HEK293 (cell line): Measurements from ENCODE around the gene DPP6.
"Not testable (repeated sequence)": the region's sequence is repeated elsewhere in the genome, so short reads cannot be mapped to it uniquely, and the experiment has no call there.

ENCODE experiments used
- CTCF ChIA-PET: fragments of 350-600 bp; formaldehyde crosslinking; extraction: SDS; loops from one replicate; lab custom pipeline; 2021; ENCODE audit warnings: antibody characterized with exemption; lab: Yijun Ruan, JAX
- POLR2A ChIA-PET: fragments of 300-600 bp; formaldehyde crosslinking; extraction: SDS; loops from one replicate; lab custom pipeline; 2020; ENCODE audit warnings: antibody characterized with exemption, inconsistent platforms; lab: Yijun Ruan, JAX
- H3K27ac ChIP-seq: fragments of 200-500 bp; sonication (Bioruptor generic); 2 replicates; pipeline ENCODE4 v1.5.1; 2014; ENCODE audit warnings: low read depth, low read length, control low read depth, inconsistent platforms; ENCODE audit errors: extremely low read depth
- H3K36me3 ChIP-seq, 2 experiments: fragments of 200-500 bp in 1 of 2; sonication (Bioruptor generic) in 1 of 2; 1 replicate in 1 of 2; 2 replicates in 1 of 2; pipeline ENCODE4 v1.5.1; 2014 to 2017; ENCODE audit warnings: inconsistent platforms in 2 of 2, low read length in 2 of 2; ENCODE audit not compliant: control insufficient read depth in 2 of 2, insufficient read depth in 1 of 2
- H3K4me1 ChIP-seq: fragments of 200-500 bp; sonication (Bioruptor generic); 2 replicates; pipeline ENCODE4 v1.5.1; 2014; ENCODE audit warnings: mild to moderate bottlenecking, low read length, inconsistent platforms; ENCODE audit not compliant: control insufficient read depth, insufficient read depth
- H3K4me3 ChIP-seq: 2 replicates; pipeline ENCODE4 v1.5.1; 2011; ENCODE audit warnings: low read depth, mild to moderate bottlenecking, control low read depth, low read length, moderate library complexity
- H3K9me3 ChIP-seq: fragments of 200-500 bp; sonication (Bioruptor generic); 2 replicates; pipeline ENCODE4 v1.5.1; 2014; ENCODE audit warnings: low read depth, low read length, inconsistent platforms; ENCODE audit not compliant: control insufficient read depth, insufficient read depth
- GLI2 ChIP-seq: fragments of 450-650 bp; formaldehyde crosslinking; IDR thresholded peaks from 2 replicates; pipeline ENCODE4; 2017; ENCODE audit warnings: missing biosample characterization, missing genetic modification characterization, low read depth, borderline replicate concordance
- GLI4 ChIP-seq: fragments of 450-650 bp; formaldehyde crosslinking; IDR thresholded peaks from 2 replicates; pipeline ENCODE4 v1.5.1; 2016; ENCODE audit warnings: missing biosample characterization, missing genetic modification characterization
- IKZF3 ChIP-seq: fragments of 450-650 bp; IDR thresholded peaks from 2 replicates; pipeline ENCODE4 v1.5.0; 2018; ENCODE audit warnings: missing biosample characterization, mild to moderate bottlenecking, missing genetic modification characterization, moderate library complexity
- KLF16 ChIP-seq: fragments of 450-650 bp; formaldehyde crosslinking; IDR thresholded peaks from 2 replicates; pipeline ENCODE4 v1.5.1; 2017; ENCODE audit warnings: missing biosample characterization, missing genetic modification characterization
- MZF1 ChIP-seq: fragments of 450-650 bp; formaldehyde crosslinking; IDR thresholded peaks from 2 replicates; pipeline ENCODE4 v1.5.1; 2017; ENCODE audit warnings: missing biosample characterization, missing genetic modification characterization, borderline replicate concordance
- RBAK ChIP-seq: fragments of 450-650 bp; formaldehyde crosslinking; IDR thresholded peaks from 2 replicates; pipeline ENCODE4 v1.5.1; 2016; ENCODE audit warnings: missing biosample characterization, missing genetic modification characterization
- YY1 ChIP-seq: fragments of 450-650 bp; formaldehyde crosslinking; IDR thresholded peaks from 2 replicates; pipeline ENCODE4 v1.5.1; 2018; ENCODE audit warnings: missing biosample characterization, missing genetic modification characterization
- ZBTB1 ChIP-seq: fragments of 450-650 bp; formaldehyde crosslinking; IDR thresholded peaks from 2 replicates; pipeline ENCODE4 v1.5.1; 2016; ENCODE audit warnings: missing biosample characterization, missing genetic modification characterization
- ZNF175 ChIP-seq: fragments of 450-650 bp; formaldehyde crosslinking; IDR thresholded peaks from 2 replicates; pipeline ENCODE4 v1.5.1; 2016; ENCODE audit warnings: missing biosample characterization, missing genetic modification characterization
- ZNF202 ChIP-seq: fragments of 450-650 bp; formaldehyde crosslinking; IDR thresholded peaks from 2 replicates; pipeline ENCODE4 v1.5.1; 2016; ENCODE audit warnings: missing biosample characterization, missing genetic modification characterization, borderline replicate concordance
- ZNF239 ChIP-seq: fragments of 450-650 bp; formaldehyde crosslinking; IDR thresholded peaks from 2 replicates; pipeline ENCODE4 v1.5.1; 2016; ENCODE audit warnings: missing biosample characterization, missing genetic modification characterization
- ZNF416 ChIP-seq: fragments of 450-650 bp; formaldehyde crosslinking; IDR thresholded peaks from 2 replicates; pipeline ENCODE4 v1.5.1; 2016; ENCODE audit warnings: missing biosample characterization, missing genetic modification characterization
- ZNF777 ChIP-seq: fragments of 450-650 bp; formaldehyde crosslinking; IDR thresholded peaks from 2 replicates; pipeline ENCODE4 v1.5.1; 2017; ENCODE audit warnings: missing biosample characterization, missing genetic modification characterization, borderline replicate concordance
- TF ChIP-seq, protein P1 (sequence below): fragments of 450-650 bp; formaldehyde crosslinking; IDR thresholded peaks from 2 replicates; pipeline ENCODE4 v1.5.1; 2016; ENCODE audit warnings: missing biosample characterization, missing genetic modification characterization, borderline replicate concordance

The DPP6 gene

DNA sequence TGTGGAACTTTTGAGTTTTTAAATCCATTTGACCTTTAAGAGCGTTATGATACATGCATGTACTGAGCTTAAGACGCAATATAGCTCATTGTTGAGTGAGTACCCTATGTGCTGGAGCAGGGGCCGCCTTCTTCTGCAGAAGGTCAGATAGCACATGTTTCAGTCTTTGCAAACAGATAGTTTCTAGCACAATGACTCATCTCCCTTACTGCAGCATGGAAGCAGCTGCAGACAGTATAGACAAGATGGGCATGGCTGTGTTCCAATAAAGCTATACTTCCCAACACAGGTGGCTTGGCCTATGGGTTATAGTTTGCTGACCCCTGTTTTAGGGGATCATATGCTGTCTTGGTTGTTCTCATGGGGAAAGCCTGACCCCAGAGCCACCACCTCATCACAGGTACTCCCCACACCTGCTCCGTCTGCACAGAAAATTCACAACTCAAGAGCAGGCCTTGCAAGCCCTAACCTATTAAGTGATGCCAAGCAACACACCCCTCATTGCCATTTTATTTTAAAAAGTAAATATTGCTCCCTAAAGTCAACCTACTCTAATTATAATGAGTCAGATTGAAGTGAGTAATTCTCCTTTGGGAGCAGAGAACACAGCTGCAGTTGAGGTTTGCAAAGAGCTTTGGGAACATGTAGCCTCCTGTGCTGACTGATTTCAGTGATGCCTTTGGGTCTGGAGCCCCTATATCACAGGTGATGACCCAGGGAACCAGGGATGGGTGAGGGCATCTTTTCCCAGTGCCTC is 620.6 kb downstream of the DPP6 start:
- Histone ChIP-seq H3K36me3 (no peaks in the 10 kb centered on the region), H3K27ac (no peak overlapping the region), H3K4me3 (no peak overlapping the region), H3K4me1 (no peaks in the 10 kb centered on the region), H3K9me3 (no peaks in the 10 kb centered on the region)
- TF ChIP-seq ZNF202 (no peak), MZF1 (tag by site-specific recombination) (no peak), ZNF175 (tag by site-specific recombination) (no peak), RBAK (tag by site-specific recombination) (no peak)
- TF ChIP-seq, protein P1, sequence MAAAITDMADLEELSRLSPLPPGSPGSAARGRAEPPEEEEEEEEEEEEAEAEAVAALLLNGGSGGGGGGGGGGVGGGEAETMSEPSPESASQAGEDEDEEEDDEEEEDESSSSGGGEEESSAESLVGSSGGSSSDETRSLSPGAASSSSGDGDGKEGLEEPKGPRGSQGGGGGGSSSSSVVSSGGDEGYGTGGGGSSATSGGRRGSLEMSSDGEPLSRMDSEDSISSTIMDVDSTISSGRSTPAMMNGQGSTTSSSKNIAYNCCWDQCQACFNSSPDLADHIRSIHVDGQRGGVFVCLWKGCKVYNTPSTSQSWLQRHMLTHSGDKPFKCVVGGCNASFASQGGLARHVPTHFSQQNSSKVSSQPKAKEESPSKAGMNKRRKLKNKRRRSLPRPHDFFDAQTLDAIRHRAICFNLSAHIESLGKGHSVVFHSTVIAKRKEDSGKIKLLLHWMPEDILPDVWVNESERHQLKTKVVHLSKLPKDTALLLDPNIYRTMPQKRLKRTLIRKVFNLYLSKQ (tag by site-specific recombination): no peak
- CTCF ChIA-PET: interaction anchor here (0.6 kb wide), 1 partner anchor 12 kb away, joined by 3 read pairs; no protein-coding TSS in a partner anchor
- POLR2A ChIA-PET: no interaction called here

DNA sequence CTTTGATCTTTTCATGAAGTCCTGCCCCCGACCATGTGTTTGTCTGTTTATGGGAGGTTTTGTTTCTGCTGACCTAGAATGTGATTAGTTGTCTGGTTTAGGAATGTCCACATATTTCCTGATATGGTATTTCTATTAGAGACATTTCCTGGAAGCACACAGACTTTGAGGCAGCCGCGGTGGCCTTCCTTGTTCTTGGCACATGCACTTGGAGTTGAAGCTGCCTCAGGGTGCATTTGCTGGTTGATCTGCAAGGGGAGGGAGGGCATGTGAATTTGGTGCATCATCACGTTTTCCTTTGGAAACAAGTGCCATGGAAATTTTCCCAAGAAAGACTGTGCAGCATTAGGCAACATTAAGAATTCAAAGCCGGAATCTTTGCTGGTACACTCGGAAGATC is 622.0 kb downstream of the DPP6 start:
- CTCF ChIA-PET: interaction anchor here (0.6 kb wide), 1 partner anchor 152 kb away, joined by 3 read pairs; no protein-coding TSS in a partner anchor
- Histone ChIP-seq H3K4me1 (no peaks in the 10 kb centered on the region), H3K27ac (no peak overlapping the region), H3K4me3 (no peak overlapping the region)
- TF ChIP-seq GLI2 (tag by site-specific recombination) (no peak), ZNF239 (no peak), ZBTB1 (tag by site-specific recombination) (no peak), YY1 (tag by site-specific recombination) (no peak), ZNF777 (tag by site-specific recombination) (no peak), KLF16 (no peak), GLI4 (tag by site-specific recombination) (no peak), IKZF3 (tag by site-specific recombination) (no peak)
- TF ChIP-seq, all 188 proteins: peak for 0
- Histone ChIP-seq H3K36me3 (no peaks in the 10 kb centered on the region), H3K9me3 (no peaks in the 10 kb centered on the region)
- POLR2A ChIA-PET: no interaction called here

DNA sequence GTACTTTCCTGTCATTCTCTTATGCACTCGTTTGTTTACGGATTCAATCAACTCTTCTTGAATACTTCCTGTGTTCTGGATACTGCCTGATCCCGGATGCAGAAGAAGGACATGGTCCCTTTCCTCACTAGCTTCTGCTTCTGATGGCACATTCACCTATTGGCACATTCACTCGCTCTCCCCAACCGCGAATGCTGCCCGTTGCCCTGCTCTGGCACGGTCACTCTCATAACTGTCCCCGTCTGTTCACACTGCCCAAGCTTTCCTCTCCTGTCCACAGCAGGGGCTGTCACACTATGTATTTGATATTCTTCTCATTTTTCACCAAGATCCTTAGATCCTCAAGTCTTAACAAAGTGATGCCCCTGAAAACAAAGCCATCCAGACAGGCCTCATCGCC is 623.4 kb downstream of the DPP6 start:
- H3K36me3 ChIP-seq: no peaks in the 10 kb centered on the region
- no peak for TF ChIP-seq ZNF416 (tag by site-specific recombination)
- TF ChIP-seq, all 188 proteins: peak for 0
- POLR2A ChIA-PET: no interaction called here
- no peaks in the 10 kb centered on the region for H3K4me1 ChIP-seq
- no peak overlapping the region for H3K4me3 ChIP-seq
- no peak overlapping the region for H3K27ac ChIP-seq
- H3K9me3 ChIP-seq: no peaks in the 10 kb centered on the region
- CTCF ChIA-PET: no interaction called here

DNA sequence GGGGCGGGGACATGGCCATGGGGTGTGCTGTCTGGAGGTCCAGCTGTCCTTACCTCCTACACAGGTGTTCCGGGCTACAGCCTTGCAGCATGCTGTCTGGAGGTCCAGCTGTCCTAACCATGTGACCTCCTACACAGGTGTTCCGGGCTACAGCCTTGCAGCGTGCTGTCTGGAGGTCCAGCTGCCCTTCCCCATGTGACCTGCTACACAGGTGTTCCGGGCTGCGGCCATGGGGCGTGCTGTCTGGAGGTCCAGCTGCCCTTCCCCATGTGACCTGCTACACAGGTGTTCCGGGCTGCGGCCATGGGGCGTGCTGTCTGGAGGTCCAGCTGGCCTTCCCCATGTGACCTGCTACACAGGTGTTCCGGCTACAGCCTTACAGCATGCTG is 623.8 kb downstream of the DPP6 start:
- CTCF ChIA-PET, POLR2A ChIA-PET, H3K9me3 ChIP-seq, H3K4me1 ChIP-seq, H3K4me3 ChIP-seq, H3K27ac ChIP-seq, H3K36me3 ChIP-seq: not testable (repeated sequence)
